OCI-M1 (cell line): Measurements from ENCODE around the gene FITM1.
A peak's percentile ranks its signal among the peaks of the same experiment; 100 is the strongest.

ENCODE experiments used
- DNase-seq: peaks from one replicate; lab custom pipeline; 2025; lab: John Stamatoyannopoulos, UW

Gene FITM1

GRCh38 chr14:24119691-24120090 lies 10.8 kb upstream of the FITM1 start:
- DNase-seq: no peak

GRCh38 chr14:24121210-24121609 lies 9.2 kb upstream of the FITM1 start:
- no peak for DNase-seq

GRCh38 chr14:24122416-24122815 lies 8.0 kb upstream of the FITM1 start:
- DNase-seq: no peak

- DNase-seq: no peak
Observed at GRCh38 chr14:24122898-24123297, 7.6 kb upstream of the FITM1 start.

GRCh38 chr14:24123424-24124417 lies 6.7 kb upstream of the FITM1 start:
- no peak for DNase-seq

- DNase-seq: no peak
Observed at GRCh38 chr14:24126939-24127338, 3.5 kb upstream of the FITM1 start.

- DNase-seq: no peak
Observed at GRCh38 chr14:24127673-24128072, 2.8 kb upstream of the FITM1 start.

GRCh38 chr14:24129410-24129998 lies 955 bp upstream of the FITM1 start:
- DNase-seq: no peak

GRCh38 chr14:24130717-24131548 lies 474 bp downstream of the FITM1 start:
- DNase-seq: no peak

- no peak for DNase-seq
Observed at GRCh38 chr14:24131549-24131966, 1.1 kb downstream of the FITM1 start.

GRCh38 chr14:24132061-24132685 lies 1.7 kb downstream of the FITM1 start:
- no peak for DNase-seq

GRCh38 chr14:24132976-24133375 lies 2.5 kb downstream of the FITM1 start:
- no peak for DNase-seq

GRCh38 chr14:24133735-24134134 lies 3.3 kb downstream of the FITM1 start:
- no peak for DNase-seq

- DNase-seq: no peak
Observed at GRCh38 chr14:24135584-24135833, 5.0 kb downstream of the FITM1 start.

GRCh38 chr14:24135834-24136683 lies 5.6 kb downstream of the FITM1 start, which contains the start of gene PSME1:
Gene PSME1 (plus strand): TSS chr14:24136194. CDS start chr14:24136263, 69 bp downstream.
- peak; percentile 93 for DNase-seq

- DNase-seq: no peak
Observed at GRCh38 chr14:24136684-24137528, 6.4 kb downstream of the FITM1 start.

- no peak for DNase-seq
Observed at GRCh38 chr14:24137529-24138395, 7.3 kb downstream of the FITM1 start.

GRCh38 chr14:24138396-24139271 lies 8.2 kb downstream of the FITM1 start:
- DNase-seq: no peak
